ENCODE data around the gene PALM.

- no peak for TF ChIP-seq TAF1 (IDR thresholded peaks at IDR 0.05; ENCODE audit: borderline replicate concordance, insufficient read depth, low read length)
- no peak for TF ChIP-seq POLR2AphosphoS5 (IDR thresholded peaks at IDR 0.05; ENCODE audit: low read depth, low read length)
- no peak for TF ChIP-seq REST (IDR thresholded peaks at IDR 0.05; ENCODE audit: insufficient read depth in 1 of 2, low read depth in 2 of 2, low read length in 2 of 2)
- no peak for TF ChIP-seq FOXP2 (optimal IDR thresholded peaks at IDR 0.05; ENCODE audit: borderline replicate concordance, extremely low read depth, extremely low read length, insufficient read depth)
These were observed 34.2 kb upstream of the PALM start for GRCh38 chr19:674282-675151.

Measured in PFSK-1 (cell line).